SJCRH30 (cell line): ENCODE data around the gene TYSND1. TPM values are rescaled to one million over a fixed set of nuclear protein-coding genes. Genes with fewer than 3 reads are reported as not detected.
"Not testable (repeated sequence)": the region's sequence is repeated elsewhere in the genome, so short reads cannot be mapped to it uniquely, and the experiment has no call there.

Experiments used
- DNase-seq, 2 experiments: peaks; one replicate each; pipeline ENCODE4 v3.0.0-alpha.2; 2015 to 2020
- H3K27ac ChIP-seq: fragments of 250-450 bp; sonication (Bioruptor Pico); 2 replicates; pipeline ENCODE4 v1.5.1; 2020; ENCODE audit warnings: mild to moderate bottlenecking, moderate library complexity
- H3K27me3 ChIP-seq: fragments of 250-450 bp; sonication (Bioruptor Pico); 2 replicates; pipeline ENCODE4 v1.5.1; 2020; ENCODE audit warnings: mild to moderate bottlenecking, moderate library complexity
- H3K36me3 ChIP-seq: fragments of 250-450 bp; sonication (Bioruptor Pico); 2 replicates; pipeline ENCODE4 v1.5.1; 2020; ENCODE audit warnings: mild to moderate bottlenecking, moderate library complexity
- H3K4me1 ChIP-seq: fragments of 250-450 bp; sonication (Bioruptor Pico); 2 replicates; pipeline ENCODE4 v1.5.1; 2020; ENCODE audit warnings: mild to moderate bottlenecking, moderate library complexity
- H3K4me3 ChIP-seq: fragments of 250-450 bp; sonication (Bioruptor Pico); 2 replicates; pipeline ENCODE4 v1.5.1; 2020; ENCODE audit warnings: mild to moderate bottlenecking, moderate library complexity
- H3K9me3 ChIP-seq: fragments of 250-450 bp; sonication (Bioruptor Pico); replicated peaks from 2 replicates; pipeline ENCODE4 v1.5.1; 2020; ENCODE audit warnings: mild to moderate bottlenecking, moderate library complexity
- total RNA-seq: library from RNA; depleted of rRNA; stranded (reverse); fragments of >200 nt; shearing (Covaris generic); gene quantifications from 2 replicates; pipeline ENCODE4 v1.2.3, GENCODE V29; 2014

TYSND1 gene
- total RNA-seq, 1 experiment from 2014 or later: 5.8 TPM

DNA sequence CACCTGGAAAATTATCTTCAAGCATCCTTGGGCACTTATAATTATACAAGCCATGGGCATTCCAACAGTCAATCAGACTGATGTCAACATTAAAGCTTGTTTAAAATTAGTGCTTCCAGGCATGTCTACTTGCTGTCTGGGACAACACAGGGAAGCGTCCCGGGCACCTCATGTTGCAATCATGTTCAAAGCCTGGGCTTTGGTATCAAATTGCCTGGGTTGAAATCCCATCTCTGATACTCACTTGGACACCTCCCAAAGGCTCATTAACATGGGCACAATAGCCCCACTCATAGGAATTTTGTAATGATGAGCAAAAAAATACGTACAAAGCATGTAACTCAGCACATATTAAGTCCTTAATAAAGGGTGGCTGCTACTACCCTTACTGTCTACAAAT, 28.3 kb downstream of the TYSND1 start:
- Histone ChIP-seq H3K4me3 (no peak overlapping the region), H3K36me3 (no peaks in the 10 kb centered on the region), H3K27ac (no peak overlapping the region), H3K4me1 (no peaks in the 10 kb centered on the region), H3K9me3 (no peaks in the 10 kb centered on the region), H3K27me3 (no peaks in the 10 kb centered on the region)
- DNase-seq: no peak

DNA sequence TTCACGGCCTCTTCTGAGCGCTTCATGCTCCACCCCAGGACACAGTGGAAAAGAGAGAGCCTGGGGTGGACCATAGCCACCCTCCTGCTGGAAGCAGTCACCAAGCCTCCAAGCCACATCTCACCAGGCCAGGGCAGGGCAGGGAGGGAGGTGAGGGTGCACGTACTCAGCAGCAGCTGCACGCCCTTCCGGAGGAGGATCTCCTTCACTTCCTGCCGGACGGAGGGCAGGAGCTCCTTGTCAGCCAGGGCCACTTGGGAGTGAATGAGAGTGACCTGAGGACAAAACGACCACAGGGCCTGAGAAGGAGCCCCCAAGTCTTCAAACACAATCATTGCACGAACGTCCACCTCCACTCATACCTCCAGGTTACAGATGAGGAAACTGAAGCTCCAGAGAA, 28.9 kb downstream of the TYSND1 start:
- no peaks in the 10 kb centered on the region for H3K27me3 ChIP-seq
- no peaks in the 10 kb centered on the region for H3K36me3 ChIP-seq
- H3K9me3 ChIP-seq: no peaks in the 10 kb centered on the region
- no peak for DNase-seq
- H3K4me1 ChIP-seq: no peaks in the 10 kb centered on the region
- H3K4me3 ChIP-seq: no peak overlapping the region
- H3K27ac ChIP-seq: no peak overlapping the region

DNA sequence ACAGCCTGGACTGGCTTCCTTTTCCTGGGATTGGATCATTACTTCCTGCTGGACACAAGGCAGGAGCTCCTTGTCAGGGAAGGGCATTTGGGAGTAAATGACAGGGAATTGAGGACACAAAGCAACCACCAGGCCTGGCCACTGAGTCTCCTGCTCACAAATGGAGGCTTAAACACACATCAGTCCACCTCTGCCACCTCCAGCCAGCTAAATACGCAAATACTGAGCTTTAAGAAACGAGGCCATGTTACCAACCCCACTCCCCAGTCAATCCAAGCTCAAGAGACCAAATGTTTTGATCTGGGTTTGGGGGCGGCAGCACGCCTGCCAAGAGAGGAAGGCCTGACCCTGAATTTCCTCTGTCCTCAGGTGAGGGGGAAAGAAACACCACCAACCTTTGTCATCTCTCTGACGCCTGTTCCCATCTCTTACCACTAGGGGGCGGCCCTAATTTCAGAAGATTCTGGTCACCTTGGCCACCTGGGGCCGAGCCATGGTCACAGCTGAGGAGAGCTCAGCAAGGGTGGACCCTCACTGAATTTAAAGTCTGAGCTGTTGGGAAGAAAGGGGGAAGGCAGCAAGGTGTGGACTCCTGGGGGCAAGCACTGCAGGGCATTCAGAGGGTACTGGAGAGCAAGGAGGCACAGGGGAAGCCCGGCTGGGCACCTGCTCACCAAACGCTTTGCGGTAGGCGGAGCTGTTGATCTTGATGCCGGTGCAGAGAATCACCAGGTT, 30.4 kb downstream of the TYSND1 start:
- Histone ChIP-seq H3K4me3 (no peak overlapping the region), H3K9me3 (no peaks in the 10 kb centered on the region), H3K36me3 (no peaks in the 10 kb centered on the region), H3K27ac (no peak overlapping the region), H3K27me3 (no peaks in the 10 kb centered on the region), H3K4me1 (no peaks in the 10 kb centered on the region)
- DNase-seq: peak; percentile 28 to 62

DNA sequence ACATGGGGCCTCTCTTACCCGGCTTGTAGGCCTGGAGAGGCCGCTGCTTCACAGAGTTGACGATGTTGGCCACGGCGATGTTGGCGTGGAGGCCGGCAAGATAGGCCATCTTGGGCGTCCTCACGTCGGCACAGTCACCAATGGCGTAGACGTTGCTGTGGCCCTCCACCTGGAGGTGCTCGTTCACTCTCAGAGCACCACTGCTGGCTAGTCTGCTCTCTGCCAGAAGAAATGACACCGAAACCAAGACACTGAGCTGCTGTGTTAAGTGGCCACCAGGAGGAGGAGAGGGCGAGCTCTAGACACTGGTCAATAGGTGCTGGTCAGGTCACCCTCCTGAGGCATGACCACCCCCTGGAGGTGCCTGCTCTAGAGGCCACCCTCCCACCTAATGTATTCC, 31.6 kb downstream of the TYSND1 start:
- Histone ChIP-seq H3K36me3 (no peaks in the 10 kb centered on the region), H3K9me3 (no peaks in the 10 kb centered on the region), H3K27ac (no peak overlapping the region), H3K4me1 (no peaks in the 10 kb centered on the region), H3K27me3 (no peaks in the 10 kb centered on the region), H3K4me3 (no peak overlapping the region)
- no peak for DNase-seq

DNA sequence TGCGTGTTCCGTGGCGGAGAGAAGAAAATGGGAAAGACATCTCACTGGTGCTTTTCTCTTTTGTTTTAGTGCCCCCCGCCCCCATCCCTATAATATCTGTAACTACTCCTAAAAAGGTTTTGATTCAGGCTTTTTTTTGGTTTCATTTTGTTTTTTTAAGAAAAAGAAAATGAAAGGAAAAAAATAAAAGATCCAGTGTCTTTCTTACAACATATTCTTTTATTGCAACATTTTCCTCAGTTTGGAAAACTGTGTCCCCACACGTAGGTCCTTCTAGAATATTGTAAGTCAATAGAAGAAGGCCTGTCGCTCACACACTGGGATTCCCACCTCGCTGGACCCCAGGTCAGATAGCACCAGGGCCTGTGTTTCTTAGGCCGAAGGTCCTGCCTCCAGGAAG, 34.4 kb downstream of the TYSND1 start:
- no peaks in the 10 kb centered on the region for H3K4me1 ChIP-seq
- no peaks in the 10 kb centered on the region for H3K36me3 ChIP-seq
- no peaks in the 10 kb centered on the region for H3K27me3 ChIP-seq

DNA sequence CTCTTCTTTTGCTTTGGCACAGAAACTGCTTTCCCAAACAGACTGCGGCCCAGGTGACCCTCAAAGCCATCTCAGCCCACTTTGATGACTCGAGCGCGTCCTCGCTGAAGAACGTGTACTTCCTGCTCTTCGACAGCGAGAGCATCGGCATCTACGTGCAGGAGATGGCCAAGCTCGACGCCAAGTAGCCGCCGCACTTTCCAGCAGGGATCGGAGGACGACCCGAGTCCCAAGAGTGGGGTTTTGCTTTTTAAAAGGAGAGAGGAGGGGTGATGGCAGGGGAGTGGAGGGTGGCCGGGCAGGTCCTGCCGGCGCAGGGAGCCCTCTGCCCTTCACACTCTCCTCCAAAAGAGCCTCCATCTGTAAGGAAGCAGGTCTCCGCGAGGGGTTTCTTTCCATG, 35.0 kb downstream of the TYSND1 start:
- no peak for DNase-seq
- no peaks in the 10 kb centered on the region for H3K4me1 ChIP-seq
- H3K4me3 ChIP-seq: no peak overlapping the region
- no peaks in the 10 kb centered on the region for H3K27me3 ChIP-seq
- no peaks in the 10 kb centered on the region for H3K9me3 ChIP-seq
- no peak overlapping the region for H3K27ac ChIP-seq
- no peaks in the 10 kb centered on the region for H3K36me3 ChIP-seq

More for the DNA sequence above, 34.4 kb downstream of the TYSND1 start:
- Histone ChIP-seq H3K27ac (no peak overlapping the region), H3K4me3 (no peak overlapping the region), H3K9me3 (no peaks in the 10 kb centered on the region)
- no peak for DNase-seq

DNA sequence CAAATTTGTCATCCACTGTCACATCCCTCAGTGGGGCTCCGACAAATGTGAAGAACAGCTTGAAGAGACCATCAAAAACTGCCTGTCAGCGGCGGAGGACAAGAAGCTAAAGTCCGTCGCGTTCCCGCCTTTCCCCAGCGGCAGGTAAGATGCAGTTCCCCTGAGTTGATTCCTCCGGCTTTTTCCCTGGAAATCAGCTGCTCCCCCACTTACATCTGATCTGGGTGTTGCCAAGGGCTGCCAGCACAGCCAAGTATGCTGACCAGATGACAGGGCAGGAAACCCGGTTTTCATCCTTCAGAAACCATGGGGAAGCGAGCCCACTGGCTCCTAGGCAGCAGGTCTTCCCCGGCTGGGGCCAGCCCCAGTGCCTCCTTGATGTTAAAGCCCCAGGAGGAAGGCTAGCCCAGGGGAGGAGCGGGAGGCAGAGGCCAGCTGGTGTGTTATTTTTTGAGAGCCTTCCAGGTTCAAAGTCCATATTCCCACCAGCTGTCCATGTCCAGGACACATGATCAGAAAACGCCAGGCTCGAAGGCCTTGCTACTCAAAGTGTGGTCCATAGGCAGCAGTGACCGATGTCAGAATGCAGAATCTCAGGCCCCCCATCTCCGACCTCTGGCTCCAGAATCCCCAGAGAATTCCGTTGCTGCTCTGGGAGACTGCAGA, 37.3 kb downstream of the TYSND1 start:
- no peak overlapping the region for H3K4me3 ChIP-seq
- no peak for DNase-seq
- H3K27ac ChIP-seq: no peak overlapping the region
- no peaks in the 10 kb centered on the region for H3K9me3 ChIP-seq
- H3K4me1 ChIP-seq: no peaks in the 10 kb centered on the region
- no peaks in the 10 kb centered on the region for H3K27me3 ChIP-seq
- no peaks in the 10 kb centered on the region for H3K36me3 ChIP-seq

DNA sequence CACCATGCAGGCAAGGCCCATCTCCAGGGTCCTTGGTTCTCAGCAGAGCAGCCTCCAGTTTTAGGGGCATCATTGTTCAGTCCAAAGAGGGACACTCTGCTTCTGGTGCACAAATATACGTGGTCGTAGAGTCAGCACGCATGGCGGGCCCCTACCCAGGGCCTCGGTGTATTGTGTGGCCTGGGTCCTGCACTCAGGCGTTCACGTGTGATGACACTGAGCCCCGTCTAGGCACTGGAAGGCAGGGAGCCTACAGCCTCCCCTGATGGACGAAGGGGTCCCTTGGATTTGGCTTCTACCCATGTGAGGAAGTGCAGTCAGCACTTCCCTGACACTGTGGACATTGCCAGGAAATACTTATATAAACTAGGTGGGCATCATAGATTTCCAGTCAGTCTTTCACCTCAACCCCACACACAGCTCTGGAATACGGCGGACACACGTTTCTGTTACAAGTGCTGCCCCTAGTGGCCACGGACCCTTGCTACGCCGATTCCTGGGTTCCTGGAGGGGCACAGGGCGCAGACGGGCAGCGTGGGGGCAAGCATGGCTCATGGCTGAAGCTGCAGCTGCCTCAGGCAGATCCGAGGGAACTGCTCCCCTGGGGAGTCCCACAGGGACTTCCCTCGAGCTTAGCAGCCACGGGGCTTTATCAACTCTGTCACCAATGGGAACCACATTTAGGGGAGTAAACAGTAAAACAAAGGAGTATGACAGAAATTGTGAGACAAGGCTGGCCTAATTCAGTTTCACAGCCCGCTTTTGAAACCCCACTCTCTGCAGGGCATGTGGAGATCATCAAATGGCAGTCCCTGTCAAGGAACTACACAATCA, 39.3 kb downstream of the TYSND1 start:
- DNase-seq: peak; percentile 19 to 27
- Histone ChIP-seq H3K9me3 (no peaks in the 10 kb centered on the region), H3K27ac (no peak overlapping the region), H3K4me3 (no peak overlapping the region), H3K4me1 (no peaks in the 10 kb centered on the region), H3K36me3 (no peaks in the 10 kb centered on the region), H3K27me3 (no peaks in the 10 kb centered on the region)

DNA sequence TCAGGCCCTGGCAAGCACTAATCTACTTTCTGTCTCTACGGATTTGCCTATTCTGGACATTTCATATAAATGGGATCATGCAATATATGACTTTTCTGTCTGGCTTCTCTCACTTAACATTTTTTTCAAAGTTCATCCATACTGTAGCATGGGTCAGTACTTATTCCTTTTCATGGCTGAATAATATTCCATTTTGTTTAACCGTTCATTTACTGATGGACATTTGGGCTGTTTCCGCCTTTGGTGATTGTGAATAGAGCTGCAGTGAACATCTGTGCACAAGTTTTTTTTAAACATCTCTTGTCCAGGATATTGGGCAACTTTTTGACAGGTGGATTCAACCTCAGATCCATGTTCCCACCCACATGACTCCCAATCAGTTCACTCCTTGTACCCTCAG, 44.8 kb downstream of the TYSND1 start:
- H3K9me3 ChIP-seq: no peaks in the 10 kb centered on the region
- H3K4me1 ChIP-seq: no peaks in the 10 kb centered on the region
- H3K4me3 ChIP-seq: no peak overlapping the region
- no peak for DNase-seq
- no peaks in the 10 kb centered on the region for H3K27me3 ChIP-seq
- no peak overlapping the region for H3K27ac ChIP-seq
- H3K36me3 ChIP-seq: no peaks in the 10 kb centered on the region

DNA sequence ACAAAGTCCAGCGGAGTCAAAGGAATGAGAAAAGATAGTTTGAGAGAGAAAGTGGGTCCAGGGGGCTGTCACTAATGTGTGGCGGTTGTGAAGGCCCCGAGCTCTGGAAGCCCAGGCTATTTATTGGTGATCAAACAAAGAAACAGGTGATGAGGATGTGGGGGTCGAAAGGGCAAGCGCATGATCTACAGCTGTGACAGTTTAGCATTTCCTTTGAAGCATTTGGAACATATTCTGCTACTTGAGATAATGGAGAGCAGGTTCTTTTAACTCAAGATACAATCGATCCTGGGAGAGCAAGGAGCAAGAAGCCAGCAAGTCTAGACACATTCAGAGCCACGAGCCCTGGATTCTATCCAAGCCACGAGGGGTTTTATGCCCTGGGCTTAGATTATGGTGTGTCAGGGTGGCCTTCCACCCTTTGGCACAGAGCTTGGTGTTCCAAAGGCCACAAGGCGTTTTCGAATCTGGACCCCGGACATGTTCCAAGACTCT, 45.4 kb downstream of the TYSND1 start:
- not testable (repeated sequence) for H3K27ac ChIP-seq, DNase-seq, H3K36me3 ChIP-seq, H3K9me3 ChIP-seq, H3K4me1 ChIP-seq, H3K27me3 ChIP-seq, H3K4me3 ChIP-seq

DNA sequence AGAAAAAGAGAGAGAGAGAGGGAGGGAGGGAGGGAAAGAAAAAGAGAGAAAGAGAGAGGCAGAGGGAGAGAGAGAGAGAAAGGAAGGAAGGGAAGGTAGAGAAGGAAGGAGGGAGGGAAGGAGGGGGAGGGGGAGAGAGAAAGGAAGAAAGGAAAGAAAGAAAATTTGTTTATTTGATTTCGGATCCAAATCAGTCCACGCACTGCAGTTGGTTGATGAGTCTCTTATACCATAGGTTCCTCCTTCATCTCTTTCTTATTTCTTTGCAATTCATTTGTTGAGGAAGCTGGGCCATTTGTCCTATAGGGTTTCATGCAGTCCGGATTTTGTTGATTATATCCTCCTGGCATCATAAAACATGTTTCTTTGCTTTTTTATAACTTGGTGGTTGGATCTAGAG, 48.2 kb downstream of the TYSND1 start:
- Histone ChIP-seq H3K27me3 (no peaks in the 10 kb centered on the region), H3K27ac (no peak overlapping the region), H3K4me1 (no peaks in the 10 kb centered on the region), H3K36me3 (no peaks in the 10 kb centered on the region), H3K4me3 (no peak overlapping the region), H3K9me3 (no peaks in the 10 kb centered on the region)
- no peak for DNase-seq

DNA sequence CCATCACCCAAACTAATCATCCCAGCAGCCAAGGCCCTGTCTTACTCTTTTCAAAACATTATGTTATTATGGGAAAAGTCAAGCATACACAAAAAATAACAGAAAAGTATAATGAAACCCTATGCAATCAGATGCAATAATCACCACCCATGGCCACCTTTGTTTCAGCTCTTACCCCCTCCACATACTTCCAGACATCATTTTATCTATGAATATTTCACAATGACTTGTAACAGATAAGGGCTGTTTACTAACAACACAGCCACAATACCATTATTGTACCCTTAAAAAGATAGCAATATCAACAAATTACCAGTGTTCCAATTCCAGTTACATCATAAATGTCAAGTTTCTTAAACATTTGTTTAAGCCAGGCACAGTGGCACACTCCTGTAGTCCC, 49.0 kb downstream of the TYSND1 start:
- no peak for DNase-seq
- no peaks in the 10 kb centered on the region for H3K4me1 ChIP-seq
- no peaks in the 10 kb centered on the region for H3K27me3 ChIP-seq
- no peak overlapping the region for H3K27ac ChIP-seq
- H3K4me3 ChIP-seq: no peak overlapping the region
- H3K36me3 ChIP-seq: no peaks in the 10 kb centered on the region
- H3K9me3 ChIP-seq: no peaks in the 10 kb centered on the region

DNA sequence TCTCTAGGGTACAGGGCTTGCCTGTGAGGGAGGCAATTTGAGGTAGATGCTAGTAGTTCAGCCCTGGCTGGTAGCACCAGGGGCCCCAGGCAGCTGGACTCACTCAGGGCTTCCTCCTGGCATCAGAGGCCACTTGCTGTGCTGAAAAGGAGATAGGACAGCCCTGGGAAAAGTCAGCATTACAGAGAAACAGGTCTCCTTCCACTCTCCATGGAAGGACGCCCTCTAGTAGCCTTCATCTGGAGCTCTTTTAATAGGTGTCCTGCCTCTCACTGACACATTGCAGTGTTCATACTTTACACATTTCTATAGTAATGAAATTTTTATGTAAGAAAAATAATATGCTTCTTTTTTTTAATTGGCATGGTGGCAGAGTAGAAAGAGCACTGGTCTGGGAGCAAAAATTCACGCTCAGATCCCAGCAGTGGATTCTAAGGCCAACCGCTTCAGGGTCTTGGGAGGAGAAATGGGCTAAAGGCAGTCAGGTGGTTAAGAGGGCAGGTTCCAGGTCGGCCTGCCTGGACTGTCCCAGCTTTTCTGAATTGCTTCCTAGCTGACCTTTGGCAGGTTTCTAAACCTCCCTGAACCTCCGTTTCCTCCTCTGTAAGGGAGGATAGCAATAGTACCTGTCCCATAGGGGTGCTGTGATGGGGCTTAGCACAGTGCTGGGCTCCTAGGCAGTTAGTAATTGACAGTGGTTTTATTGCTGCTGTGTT, 49.6 kb downstream of the TYSND1 start:
- DNase-seq: no peak
- Histone ChIP-seq H3K36me3 (no peaks in the 10 kb centered on the region), H3K4me1 (no peaks in the 10 kb centered on the region), H3K27me3 (no peaks in the 10 kb centered on the region), H3K27ac (no peak overlapping the region), H3K9me3 (no peaks in the 10 kb centered on the region), H3K4me3 (no peak overlapping the region)

DNA sequence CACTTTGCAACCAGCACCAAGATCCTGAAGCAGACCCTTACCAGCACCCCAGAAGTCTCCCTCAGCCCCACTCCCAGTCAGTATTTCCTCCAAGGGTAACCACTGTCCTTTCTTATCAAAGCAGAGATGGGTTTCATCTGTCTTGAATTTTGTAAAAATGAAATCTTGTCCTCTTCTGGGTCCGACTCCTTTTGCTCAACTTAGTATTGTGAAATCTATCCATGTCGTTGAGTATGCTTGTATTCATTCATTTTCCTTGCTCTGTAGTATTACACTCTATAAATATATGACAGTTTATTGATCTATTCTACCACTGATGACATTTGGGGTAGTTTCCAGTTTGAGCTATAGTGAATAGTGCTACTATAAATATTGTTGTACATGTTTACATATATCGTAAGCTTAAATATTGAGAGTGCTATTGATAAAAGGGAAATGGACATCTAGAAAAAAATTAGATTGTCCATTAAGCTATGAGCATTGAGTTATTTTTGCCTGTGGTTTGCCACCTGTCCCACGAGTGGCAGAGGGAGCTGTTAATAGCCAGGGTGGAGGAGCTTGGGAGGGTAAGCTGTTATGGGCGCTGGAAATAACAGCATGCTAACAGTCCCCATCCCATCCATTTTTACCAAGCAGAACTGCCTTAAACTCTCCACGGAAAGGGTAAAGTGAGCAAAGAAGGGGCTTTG, 50.3 kb downstream of the TYSND1 start:
- Histone ChIP-seq H3K9me3 (no peaks in the 10 kb centered on the region), H3K4me1 (no peaks in the 10 kb centered on the region), H3K27ac (no peak overlapping the region), H3K27me3 (no peaks in the 10 kb centered on the region), H3K36me3 (no peaks in the 10 kb centered on the region), H3K4me3 (no peak overlapping the region)
- no peak for DNase-seq
